NCI-H1417 treated with DMSO at 0.1 percent for 48 hours (cell line): Measurements from ENCODE around the gene ADGRL1.
A peak's percentile ranks its signal among the peaks of the same experiment; 100 is the strongest.
"Not testable (repeated sequence)": the region's sequence is repeated elsewhere in the genome, so short reads cannot be mapped to it uniquely, and the experiment has no call there.

Experiments
- DNase-seq: peaks from one replicate; lab custom pipeline; 2025; lab: John Stamatoyannopoulos, UW

Gene ADGRL1

GRCh38 chr19:14218620-14219330, 12.8 kb upstream of the ADGRL1 start:
- no peak for DNase-seq

GRCh38 chr19:14217886-14218285, 11.9 kb upstream of the ADGRL1 start:
- not testable (repeated sequence) for DNase-seq

GRCh38 chr19:14214580-14214979, 8.6 kb upstream of the ADGRL1 start:
- DNase-seq, result no peak

- DNase-seq, result not testable (repeated sequence)
Measured at GRCh38 chr19:14210182-14210581, 4.2 kb upstream of the ADGRL1 start.

GRCh38 chr19:14209401-14209800, 3.4 kb upstream of the ADGRL1 start:
- not testable (repeated sequence) for DNase-seq

GRCh38 chr19:14208496-14208895, 2.5 kb upstream of the ADGRL1 start:
- not testable (repeated sequence) for DNase-seq

GRCh38 chr19:14207796-14208195, 1.8 kb upstream of the ADGRL1 start:
- not testable (repeated sequence) for DNase-seq

GRCh38 chr19:14206737-14207726, 1.1 kb upstream of the ADGRL1 start:
- peak; percentile 86 for DNase-seq

- not testable (repeated sequence) for DNase-seq
Measured at GRCh38 chr19:14206308-14206707, 339 bp upstream of the ADGRL1 start.

- DNase-seq, result not testable (repeated sequence)
Measured at GRCh38 chr19:14204676-14205451, 1.1 kb downstream of the ADGRL1 start.

GRCh38 chr19:14204219-14204618, 1.8 kb downstream of the ADGRL1 start:
- not testable (repeated sequence) for DNase-seq

GRCh38 chr19:14203788-14204187, 2.2 kb downstream of the ADGRL1 start:
- DNase-seq, result not testable (repeated sequence)

- no peak for DNase-seq
Measured at GRCh38 chr19:14203177-14203576, 2.8 kb downstream of the ADGRL1 start.

GRCh38 chr19:14201481-14201880, 4.5 kb downstream of the ADGRL1 start:
- not testable (repeated sequence) for DNase-seq

GRCh38 chr19:14200147-14200841, 5.7 kb downstream of the ADGRL1 start:
- DNase-seq, result not testable (repeated sequence)

GRCh38 chr19:14198384-14199376, 7.3 kb downstream of the ADGRL1 start:
- DNase-seq, result no peak

GRCh38 chr19:14197882-14198281, 8.1 kb downstream of the ADGRL1 start:
- DNase-seq, result no peak

- not testable (repeated sequence) for DNase-seq
Measured at GRCh38 chr19:14197288-14197687, 8.7 kb downstream of the ADGRL1 start.

- not testable (repeated sequence) for DNase-seq
Measured at GRCh38 chr19:14196105-14196504, 9.9 kb downstream of the ADGRL1 start.

GRCh38 chr19:14195216-14195615, 10.8 kb downstream of the ADGRL1 start:
- not testable (repeated sequence) for DNase-seq
